ENCODE measurements around the gene FMO5. TPM values are rescaled to one million over a fixed set of nuclear protein-coding genes. Genes with fewer than 3 reads are reported as not detected.
"Not testable (repeated sequence)": the region's sequence is repeated elsewhere in the genome, so short reads cannot be mapped to it uniquely, and the experiment has no call there.

Gene FMO5
- total RNA-seq, 2 experiments from 2014 or later = 0.15 to 0.38 TPM

- ChIA-PET POLR2A (no interaction called here), CTCF (no interaction called here)
Measured at GRCh38 chr1:147210987-147211386, 14.2 kb downstream of the FMO5 start.

GRCh38 chr1:147209825-147210821 is 15.0 kb downstream of the FMO5 start:
- POLR2A ChIA-PET = no interaction called here
- CTCF ChIA-PET = interaction anchor here (1.0 kb wide), 1 partner anchor 33 kb away, joined by 3 read pairs; the partner anchor contains the start of gene CHD1L

GRCh38 chr1:147208619-147209018 is 16.5 kb downstream of the FMO5 start:
- ChIA-PET CTCF (no interaction called here), POLR2A (no interaction called here)

GRCh38 chr1:147207192-147207591 is 17.9 kb downstream of the FMO5 start:
- ChIA-PET CTCF (no interaction called here), POLR2A (no interaction called here)

- POLR2A ChIA-PET = no interaction called here
- CTCF ChIA-PET = no interaction called here
Measured at GRCh38 chr1:147204080-147204479, 21.1 kb downstream of the FMO5 start.

- ChIA-PET CTCF (no interaction called here), POLR2A (no interaction called here)
Measured at GRCh38 chr1:147202576-147202975, 22.6 kb downstream of the FMO5 start.

- ChIA-PET CTCF (no interaction called here), POLR2A (no interaction called here)
Measured at GRCh38 chr1:147201786-147202185, 23.4 kb downstream of the FMO5 start.

- CTCF ChIA-PET = interaction anchor here (1.1 kb wide), 1 partner anchor 14 kb away, joined by 3 read pairs; no protein-coding TSS in a partner anchor
- POLR2A ChIA-PET = no interaction called here
Measured at GRCh38 chr1:147201276-147201675, 23.9 kb downstream of the FMO5 start.

- POLR2A ChIA-PET, CTCF ChIA-PET: not testable (repeated sequence)
Measured at GRCh38 chr1:147197324-147197723, 27.8 kb downstream of the FMO5 start.

GRCh38 chr1:147189514-147189913 is 35.6 kb downstream of the FMO5 start:
- POLR2A ChIA-PET = no interaction called here
- CTCF ChIA-PET = no interaction called here

GRCh38 chr1:147185432-147185831 is 39.7 kb downstream of the FMO5 start:
- ChIA-PET POLR2A (no interaction called here), CTCF (no interaction called here)

GRCh38 chr1:147177611-147178380 is 47.3 kb downstream of the FMO5 start:
- POLR2A ChIA-PET = no interaction called here
- CTCF ChIA-PET = no interaction called here

GRCh38 chr1:147172168-147173016 is 52.7 kb downstream of the FMO5 start, which contains the start of gene PRKAB2:
Gene PRKAB2, minus strand, starts transcription at chr1:147172470. Its CDS starts 326 bp downstream, at chr1:147172144.
- POLR2A ChIA-PET = interaction anchor here (0.8 to 1.7 kb wide), 5 partner anchors 70 to 88 kb away, joined by 3 to 14 read pairs (median 3); partner anchors contain the start of gene CHD1L

GRCh38 chr1:147171399-147172167 is 53.6 kb downstream of the FMO5 start:
- ChIA-PET POLR2A (interaction anchor here (0.8 to 0.9 kb wide), 2 partner anchors 70 to 87 kb away, joined by 3 to 6 read pairs; partner anchors contain the start of gene CHD1L), CTCF (interaction anchor here (0.7 to 3.7 kb wide), 5 partner anchors 9 to 218 kb away, joined by 3 to 26 read pairs (median 3); partner anchors contain the start of genes CHD1L and FMO5)

More at GRCh38 chr1:147172168-147173016, 52.7 kb downstream of the FMO5 start, which contains the start of gene PRKAB2:
- CTCF ChIA-PET = interaction anchor here (0.7 to 3.7 kb wide), 5 partner anchors 10 to 217 kb away, joined by 3 to 26 read pairs (median 3); partner anchors contain the start of genes CHD1L and FMO5

GRCh38 chr1:147169840-147170674 is 55.1 kb downstream of the FMO5 start:
- ChIA-PET CTCF (interaction anchor here (3.7 kb wide), 1 partner anchor 73 kb away, joined by 26 read pairs; the partner anchor contains the start of gene CHD1L), POLR2A (no interaction called here)

GRCh38 chr1:147169171-147169570 is 56.0 kb downstream of the FMO5 start:
- POLR2A ChIA-PET = no interaction called here
- CTCF ChIA-PET = interaction anchor here (2.8 kb wide), 1 partner anchor 74 kb away, joined by 8 read pairs; the partner anchor contains the start of gene CHD1L

- POLR2A ChIA-PET = no interaction called here
- CTCF ChIA-PET = interaction anchor here (2.8 kb wide), 1 partner anchor 74 kb away, joined by 8 read pairs; the partner anchor contains the start of gene CHD1L
Measured at GRCh38 chr1:147168626-147169058, 56.5 kb downstream of the FMO5 start.

All from activated CD8-positive, alpha-beta memory T cell treated with anti-CD3 and anti-CD28 coated beads for 36 hours (primary cell).